Gastroesophageal sphincter (tissue), 4 donors: ENCODE results near the gene DPP6. TPM values are rescaled to one million over a fixed set of nuclear protein-coding genes. Genes with fewer than 3 reads are reported as not detected.

Source experiments
- ATAC-seq: fragments of 150-250 bp; one replicate; pipeline ENCODE4 v1.9.1; 2016; ENCODE audit warnings: mild to moderate bottlenecking, moderate library complexity
- H3K27ac ChIP-seq, 4 donors: fragments of 200-600 bp; sonication (generic) in 3 of 4; 1 replicate in 3 of 4; 2 replicates in 1 of 4; pipeline ENCODE4 v1.5.1; 2016 to 2019
- H3K27me3 ChIP-seq: fragments of 200-600 bp; sonication (generic); one replicate; pipeline ENCODE4 v1.5.1; 2019
- H3K36me3 ChIP-seq, 2 donors: fragments of 200-600 bp; sonication (generic); one replicate each; pipeline ENCODE4 v1.5.1; 2019; ENCODE audit warnings: control low read depth in 1 of 2
- H3K4me1 ChIP-seq, 3 donors: fragments of 200-600 bp; sonication (generic); 1 replicate in 2 of 3; 2 replicates in 1 of 3; pipeline ENCODE4 v1.5.1; 2016 to 2019; ENCODE audit warnings: control low read depth in 2 of 3
- H3K4me3 ChIP-seq, 2 donors: fragments of 200-600 bp; sonication (generic); one replicate each; pipeline ENCODE4 v1.5.1; 2019; ENCODE audit warnings: mild to moderate bottlenecking in 1 of 2, moderate library complexity in 1 of 2
- H3K9me3 ChIP-seq, 3 donors: fragments of 200-600 bp; sonication (generic); one replicate each; pipeline ENCODE4 v1.5.1; 2017 to 2019; ENCODE audit warnings: control low read depth in 2 of 3
- CTCF ChIP-seq, 4 experiments: fragments of 200-600 bp in 2 of 4; fragments of 450-650 bp in 2 of 4; sonication (generic) in 1 of 4; IDR thresholded peaks; one replicate each; pipeline ENCODE4 v1.5.1; 2017 to 2019; ENCODE audit warnings: antibody characterized with exemption in 4 of 4, mild to moderate bottlenecking in 2 of 4, moderate library complexity in 2 of 4
- EP300 ChIP-seq: sonication (generic); formaldehyde crosslinking; IDR thresholded peaks from one replicate; pipeline ENCODE4 v1.6.1; 2017; ENCODE audit warnings: antibody characterized with exemption, mild to moderate bottlenecking
- POLR2A ChIP-seq, 2 donors: fragments of 450-650 bp; IDR thresholded peaks; one replicate each; pipeline ENCODE4 v1.6.1; 2017; ENCODE audit warnings: antibody characterized with exemption in 2 of 2, mild to moderate bottlenecking in 2 of 2, moderate library complexity in 1 of 2
- POLR2AphosphoS5 ChIP-seq: sonication (generic); formaldehyde crosslinking; IDR thresholded peaks from one replicate; pipeline ENCODE4 v1.6.1; 2017; ENCODE audit warnings: antibody characterized with exemption
- WGBS, 2 donors: methylation state at CpG; one replicate each; pipeline ENCODE4 v1.1.5; 2018; ENCODE audit warnings: low coverage in 1 of 2; 5-methylcytosine and 5-hydroxymethylcytosine counted together
- total RNA-seq, 4 donors: library from RNA; depleted of rRNA; stranded (reverse); fragments of >200 nt; gene quantifications; one replicate each; pipeline ENCODE4 v1.1.0, GENCODE V29; 2016

Gene DPP6
- total RNA-seq, 4 donors from 2014 or later: 14.3 to 40.0 (median 23.1) TPM

GRCh38 chr7:154198481-154198880, 146.3 kb downstream of the DPP6 start:
- TF ChIP-seq EP300: no peak
- no peak for TF ChIP-seq POLR2A (IDR thresholded peaks at IDR 0.05)
- no peak for TF ChIP-seq POLR2AphosphoS5
- no peak for TF ChIP-seq CTCF (IDR thresholded peaks at IDR 0.05)
- no peaks in the 10 kb centered on the region for H3K27me3 ChIP-seq
- no peak for ATAC-seq
- no peak overlapping the region for H3K4me3 ChIP-seq
- no peak overlapping the region for H3K27ac ChIP-seq
- H3K4me1 ChIP-seq: no peaks in the 10 kb centered on the region
- H3K9me3 ChIP-seq: no peaks in the 10 kb centered on the region
- H3K36me3 ChIP-seq: no peaks in the 10 kb centered on the region
- 78 to 90% methylated on average over 2 to 5 of the region's 6 CpGs for WGBS, 2 donors

DNA sequence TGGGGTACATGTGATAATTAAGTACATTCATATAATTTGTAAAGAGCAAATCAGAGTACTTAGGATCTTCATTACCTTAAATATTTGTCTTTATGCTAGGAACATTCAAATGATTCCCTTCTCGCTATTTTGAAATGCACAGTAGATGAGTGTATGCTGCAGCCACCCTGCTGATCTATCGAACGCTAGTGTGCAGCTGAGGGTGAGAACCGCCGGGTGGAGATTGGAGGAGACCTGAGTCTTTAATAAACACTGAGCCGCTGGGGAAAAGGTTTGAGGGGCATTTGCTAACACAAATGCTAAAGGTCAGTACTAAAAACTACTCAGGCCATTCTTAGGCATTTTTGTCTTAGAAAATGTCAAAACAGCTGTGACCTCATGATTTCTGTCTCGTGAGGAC, 148.0 kb downstream of the DPP6 start:
- 36 to 72% methylated on average over 6 to 7 of the region's 7 CpGs for WGBS, 2 donors
- Histone ChIP-seq H3K9me3 (no peaks in the 10 kb centered on the region), H3K27me3 (no peaks in the 10 kb centered on the region), H3K27ac (no peak overlapping the region), H3K4me1 (no peaks in the 10 kb centered on the region), H3K4me3 (no peak overlapping the region), H3K36me3 (no peaks in the 10 kb centered on the region)
- ATAC-seq: no peak
- TF ChIP-seq EP300: no peak

- H3K36me3 ChIP-seq: no peaks in the 10 kb centered on the region
- no peaks in the 10 kb centered on the region for H3K4me1 ChIP-seq
- no peaks in the 10 kb centered on the region for H3K9me3 ChIP-seq
- WGBS, 2 donors: 72 to 79% methylated on average over 7 of the region's 7 CpGs
- no peak overlapping the region for H3K4me3 ChIP-seq
- TF ChIP-seq POLR2A (IDR thresholded peaks at IDR 0.05) (no peak), CTCF (IDR thresholded peaks at IDR 0.05) (no peak), POLR2AphosphoS5 (no peak), EP300 (no peak)
- ATAC-seq: no peak
- H3K27me3 ChIP-seq: no peaks in the 10 kb centered on the region
- H3K27ac ChIP-seq: no peak overlapping the region
These were observed 149.8 kb downstream of the DPP6 start for GRCh38 chr7:154202002-154202401.

DNA sequence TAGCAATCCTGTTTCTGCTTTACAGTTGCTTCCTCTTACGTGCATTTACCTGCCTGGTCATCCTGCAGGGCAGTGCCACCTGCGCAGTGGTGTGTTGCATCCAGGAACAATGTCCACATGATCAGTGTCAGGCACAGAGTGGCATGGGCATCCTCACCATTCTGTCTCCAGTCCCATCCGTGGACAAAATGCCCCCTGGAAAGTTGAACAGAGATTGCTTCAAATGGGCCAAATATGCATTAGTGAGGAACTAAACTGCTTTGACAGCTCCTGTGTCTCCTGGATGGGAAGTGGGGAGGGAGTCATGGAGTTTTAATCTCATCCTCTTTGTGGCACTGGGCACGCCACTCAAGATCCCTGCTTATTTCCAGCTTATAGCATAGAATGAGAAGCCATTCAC, 151.8 kb downstream of the DPP6 start:
- 81 to 92% methylated on average over 4 of the region's 4 CpGs for WGBS, 2 donors
- no peaks in the 10 kb centered on the region for H3K4me1 ChIP-seq
- no peaks in the 10 kb centered on the region for H3K27me3 ChIP-seq
- ATAC-seq: no peak
- H3K36me3 ChIP-seq: no peaks in the 10 kb centered on the region
- H3K4me3 ChIP-seq: no peak overlapping the region
- TF ChIP-seq POLR2A (IDR thresholded peaks at IDR 0.05) (no peak), POLR2AphosphoS5 (no peak), CTCF (IDR thresholded peaks at IDR 0.05) (no peak), EP300 (no peak)
- no peak overlapping the region for H3K27ac ChIP-seq
- H3K9me3 ChIP-seq: no peaks in the 10 kb centered on the region

DNA sequence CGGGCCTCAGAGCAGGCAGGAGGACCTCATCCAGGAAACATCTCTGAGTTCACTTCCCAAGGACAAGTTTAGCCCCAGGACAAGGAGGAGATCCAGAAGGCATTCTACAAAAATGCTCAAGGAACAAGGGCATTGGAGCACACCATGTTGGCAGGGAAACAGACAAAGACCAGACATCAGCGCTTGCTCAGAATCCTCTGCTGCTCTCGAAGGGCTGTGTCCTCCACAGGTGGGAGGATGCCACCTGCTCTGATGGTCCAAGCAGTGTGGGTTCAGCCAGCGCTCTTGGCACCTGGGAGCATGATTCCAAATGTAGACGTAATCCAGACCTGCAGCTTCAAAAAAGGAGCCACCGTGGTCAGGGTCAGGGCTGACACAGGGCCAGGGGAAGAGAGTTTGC, 160.7 kb downstream of the DPP6 start:
- Histone ChIP-seq H3K36me3 (no peaks in the 10 kb centered on the region), H3K9me3 (no peaks in the 10 kb centered on the region), H3K4me1 (no peaks in the 10 kb centered on the region), H3K4me3 (no peak overlapping the region), H3K27me3 (no peaks in the 10 kb centered on the region), H3K27ac (no peak overlapping the region)
- ATAC-seq: no peak
- TF ChIP-seq EP300: no peak
- no peak for TF ChIP-seq CTCF (IDR thresholded peaks at IDR 0.05)
- no peak for TF ChIP-seq POLR2A (IDR thresholded peaks at IDR 0.05)
- TF ChIP-seq POLR2AphosphoS5: no peak
- WGBS, 2 donors: 52 to 57% methylated on average over 2 of the region's 6 CpGs
